Ishikawa (cell line): ENCODE results near the gene RASSF7.

ENCODE experiments used
- CEBPB ChIP-seq: IDR thresholded peaks from 2 replicates; pipeline ENCODE4 v1.6.1; 2012
- CREB1 ChIP-seq: IDR thresholded peaks from 2 replicates; pipeline ENCODE4 v1.6.1; 2012; ENCODE audit warnings: low read depth
- EGR1 ChIP-seq: IDR thresholded peaks from 2 replicates; pipeline ENCODE4 v1.6.1; 2012
- EP300 ChIP-seq: IDR thresholded peaks from 2 replicates; pipeline ENCODE4 v1.6.1; 2012; ENCODE audit warnings: borderline replicate concordance
- FOXM1 ChIP-seq: IDR thresholded peaks from 2 replicates; pipeline ENCODE4 v1.6.1; 2012; ENCODE audit warnings: low read depth, borderline replicate concordance
- NFIC ChIP-seq: IDR thresholded peaks from 2 replicates; pipeline ENCODE4 v1.6.1; 2012
- RAD21 ChIP-seq: IDR thresholded peaks from 2 replicates; pipeline ENCODE4 v1.6.1; 2012; ENCODE audit warnings: low read depth
- TAF1 ChIP-seq: IDR thresholded peaks from 2 replicates; pipeline ENCODE4 v1.6.1; 2012; ENCODE audit warnings: low read depth, mild to moderate bottlenecking
- TEAD4 ChIP-seq: IDR thresholded peaks from 2 replicates; pipeline ENCODE4 v1.6.1; 2012
- YY1 ChIP-seq: IDR thresholded peaks from 2 replicates; pipeline ENCODE4 v1.6.1; 2012; ENCODE audit warnings: low read depth
- ZBTB7A ChIP-seq: IDR thresholded peaks from 2 replicates; pipeline ENCODE4 v1.6.1; 2012; ENCODE audit warnings: low read depth
- TF ChIP-seq, protein P1 (sequence below): IDR thresholded peaks from 2 replicates; pipeline ENCODE4 v1.6.1; 2012
- TF ChIP-seq, protein P2 (sequence below): IDR thresholded peaks from 2 replicates; pipeline ENCODE4 v1.6.1; 2012
- TF ChIP-seq, protein P3 (sequence below): IDR thresholded peaks from 2 replicates; pipeline ENCODE4 v1.6.1; 2012; ENCODE audit warnings: low read depth, mild to moderate bottlenecking

DNA sequence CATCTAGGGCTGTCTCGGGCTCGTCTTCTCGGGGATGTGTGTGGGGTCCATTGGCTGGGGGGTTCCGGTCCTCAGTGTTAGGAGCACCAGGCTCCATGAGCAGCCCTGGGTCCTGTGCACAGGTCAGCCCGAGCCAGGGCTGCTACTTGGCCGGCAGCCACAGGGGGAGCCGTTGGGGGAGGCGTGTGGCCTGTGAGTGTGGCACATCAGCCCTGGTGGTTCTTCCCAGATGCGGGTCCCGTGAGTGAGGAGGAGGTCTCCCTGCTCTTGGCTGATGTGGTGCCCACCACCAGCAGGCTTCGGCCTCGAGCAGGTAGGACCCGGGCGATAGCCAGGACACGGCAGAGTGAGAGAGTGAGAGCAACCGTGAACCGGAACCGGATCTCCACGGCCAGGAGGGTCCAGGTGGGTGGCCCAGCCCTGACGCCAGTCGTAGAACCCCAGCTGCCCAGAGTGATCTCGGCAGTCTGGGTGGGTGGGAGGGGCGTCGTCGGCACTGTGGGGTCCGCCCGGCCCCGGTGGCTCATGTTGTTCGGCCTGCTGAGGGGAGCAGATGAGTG is 36.5 kb downstream of the RASSF7 start:
- TF ChIP-seq, protein P1, sequence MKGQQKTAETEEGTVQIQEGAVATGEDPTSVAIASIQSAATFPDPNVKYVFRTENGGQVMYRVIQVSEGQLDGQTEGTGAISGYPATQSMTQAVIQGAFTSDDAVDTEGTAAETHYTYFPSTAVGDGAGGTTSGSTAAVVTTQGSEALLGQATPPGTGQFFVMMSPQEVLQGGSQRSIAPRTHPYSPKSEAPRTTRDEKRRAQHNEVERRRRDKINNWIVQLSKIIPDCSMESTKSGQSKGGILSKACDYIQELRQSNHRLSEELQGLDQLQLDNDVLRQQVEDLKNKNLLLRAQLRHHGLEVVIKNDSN, result no peak
- no peak for TF ChIP-seq CEBPB
- no peak for TF ChIP-seq CREB1
- no peak for TF ChIP-seq EP300
- no peak for TF ChIP-seq FOXM1
- TF ChIP-seq EGR1, result no peak
- no peak for TF ChIP-seq TAF1
- TF ChIP-seq RAD21, result no peak
- TF ChIP-seq, protein P2, sequence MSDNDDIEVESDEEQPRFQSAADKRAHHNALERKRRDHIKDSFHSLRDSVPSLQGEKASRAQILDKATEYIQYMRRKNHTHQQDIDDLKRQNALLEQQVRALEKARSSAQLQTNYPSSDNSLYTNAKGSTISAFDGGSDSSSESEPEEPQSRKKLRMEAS, result no peak
- no peak for TF ChIP-seq ZBTB7A
- TF ChIP-seq NFIC, result no peak
- TF ChIP-seq TEAD4, result no peak
- TF ChIP-seq, protein P3, sequence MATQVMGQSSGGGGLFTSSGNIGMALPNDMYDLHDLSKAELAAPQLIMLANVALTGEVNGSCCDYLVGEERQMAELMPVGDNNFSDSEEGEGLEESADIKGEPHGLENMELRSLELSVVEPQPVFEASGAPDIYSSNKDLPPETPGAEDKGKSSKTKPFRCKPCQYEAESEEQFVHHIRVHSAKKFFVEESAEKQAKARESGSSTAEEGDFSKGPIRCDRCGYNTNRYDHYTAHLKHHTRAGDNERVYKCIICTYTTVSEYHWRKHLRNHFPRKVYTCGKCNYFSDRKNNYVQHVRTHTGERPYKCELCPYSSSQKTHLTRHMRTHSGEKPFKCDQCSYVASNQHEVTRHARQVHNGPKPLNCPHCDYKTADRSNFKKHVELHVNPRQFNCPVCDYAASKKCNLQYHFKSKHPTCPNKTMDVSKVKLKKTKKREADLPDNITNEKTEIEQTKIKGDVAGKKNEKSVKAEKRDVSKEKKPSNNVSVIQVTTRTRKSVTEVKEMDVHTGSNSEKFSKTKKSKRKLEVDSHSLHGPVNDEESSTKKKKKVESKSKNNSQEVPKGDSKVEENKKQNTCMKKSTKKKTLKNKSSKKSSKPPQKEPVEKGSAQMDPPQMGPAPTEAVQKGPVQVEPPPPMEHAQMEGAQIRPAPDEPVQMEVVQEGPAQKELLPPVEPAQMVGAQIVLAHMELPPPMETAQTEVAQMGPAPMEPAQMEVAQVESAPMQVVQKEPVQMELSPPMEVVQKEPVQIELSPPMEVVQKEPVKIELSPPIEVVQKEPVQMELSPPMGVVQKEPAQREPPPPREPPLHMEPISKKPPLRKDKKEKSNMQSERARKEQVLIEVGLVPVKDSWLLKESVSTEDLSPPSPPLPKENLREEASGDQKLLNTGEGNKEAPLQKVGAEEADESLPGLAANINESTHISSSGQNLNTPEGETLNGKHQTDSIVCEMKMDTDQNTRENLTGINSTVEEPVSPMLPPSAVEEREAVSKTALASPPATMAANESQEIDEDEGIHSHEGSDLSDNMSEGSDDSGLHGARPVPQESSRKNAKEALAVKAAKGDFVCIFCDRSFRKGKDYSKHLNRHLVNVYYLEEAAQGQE, result no peak
- TF ChIP-seq YY1, result no peak
